ENCODE data around the gene SGSM2. TPM values are rescaled to one million over a fixed set of nuclear protein-coding genes. Genes with fewer than 3 reads are reported as not detected.
"Not testable (repeated sequence)": the region's sequence is repeated elsewhere in the genome, so short reads cannot be mapped to it uniquely, and the experiment has no call there.

Gene SGSM2
- total and polyA plus RNA-seq, 9 donors = 9.3 to 50.6 (median 42.4) TPM

GRCh38 chr17:2303204-2304188, 33.8 kb upstream of the SGSM2 start, which contains the start of the genes SMG6 and SRR:
Gene SMG6 (minus strand): TSS chr17:2303785. CDS start chr17:2303720, 65 bp downstream.
Gene SRR (plus strand): TSS chr17:2303950. CDS start chr17:2315561, 11,611 bp downstream.
- peaks cover 7% of the 10 kb centered on the region for H3K4me1 ChIP-seq (ENCODE audit: insufficient read depth)

GRCh38 chr17:2304931-2305330, 32.4 kb upstream of the SGSM2 start:
- H3K4me3 ChIP-seq = no peak overlapping the region
- H3K9me3 ChIP-seq = no peaks in the 10 kb centered on the region
- no peaks in the 10 kb centered on the region for H3K27me3 ChIP-seq
- intact Hi-C loops (cut with DNase I) = loop anchor here in 1 of 4 donors (5.0 kb wide), 1 partner anchor 1423 kb away; no protein-coding TSS in a partner anchor
- H3K4me1 ChIP-seq (ENCODE audit: insufficient read depth) = peaks cover 7% of the 10 kb centered on the region
- H3K36me3 ChIP-seq = no peaks in the 10 kb centered on the region
- no peak overlapping the region for H3K27ac ChIP-seq
- DNase-seq = no peak
- TF ChIP-seq EP300 (IDR thresholded peaks at IDR 0.05) (no peak), CTCF (IDR thresholded peaks at IDR 0.05) (no peak)
- WGBS, 3 donors = 93 to 96% (median 95%) methylated on average over 4 of the region's 4 CpGs

More at GRCh38 chr17:2303204-2304188, 33.8 kb upstream of the SGSM2 start, which contains the start of the genes SMG6 and SRR:
- intact Hi-C loops (cut with DNase I) = no loop called here
- WGBS, 3 donors = 0% methylated on average over 39 to 107 of the region's 108 CpGs
- TF ChIP-seq POLR2A (IDR thresholded peaks at IDR 0.05) = peak; percentile 49
- no peak for TF ChIP-seq EP300 (IDR thresholded peaks at IDR 0.05)
- peak within 1 kb of the TSS; percentile 70 to 80 for H3K27ac ChIP-seq
- peak; percentile 91 to 95 (median 93) for DNase-seq
- no peaks in the 10 kb centered on the region for H3K36me3 ChIP-seq
- H3K4me3 ChIP-seq = peak within 1 kb of the TSS; percentile 79
- H3K27me3 ChIP-seq = no peaks in the 10 kb centered on the region
- no peaks in the 10 kb centered on the region for H3K9me3 ChIP-seq

- no peak overlapping the region for H3K27ac ChIP-seq
- DNase-seq = peak in 1 of 5 donors; percentile 55
- H3K27me3 ChIP-seq = no peaks in the 10 kb centered on the region
- no peaks in the 10 kb centered on the region for H3K4me1 ChIP-seq (ENCODE audit: insufficient read depth)
- no peaks in the 10 kb centered on the region for H3K9me3 ChIP-seq
- 54 to 59% (median 55%) methylated on average over 6 of the region's 6 CpGs for WGBS, 3 donors
- intact Hi-C loops (cut with DNase I) = loop anchor here in 1 of 4 donors (5.0 kb wide), 1 partner anchor 1427 kb away; no protein-coding TSS in a partner anchor
- TF ChIP-seq POLR2A (IDR thresholded peaks at IDR 0.05) (no peak), CTCF (IDR thresholded peaks at IDR 0.05) (no peak), EP300 (IDR thresholded peaks at IDR 0.05) (no peak)
- H3K4me3 ChIP-seq = no peak overlapping the region
- no peaks in the 10 kb centered on the region for H3K36me3 ChIP-seq
Observed at GRCh38 chr17:2309338-2310154, 27.8 kb upstream of the SGSM2 start.

GRCh38 chr17:2312736-2313135, 24.6 kb upstream of the SGSM2 start:
- Histone ChIP-seq H3K4me3 (no peak overlapping the region), H3K36me3 (no peaks in the 10 kb centered on the region), H3K27me3 (no peaks in the 10 kb centered on the region), H3K27ac (no peak overlapping the region), H3K9me3 (no peaks in the 10 kb centered on the region), H3K4me1 (ENCODE audit: insufficient read depth) (no peaks in the 10 kb centered on the region)
- WGBS, 3 donors = 20 to 32% (median 25%) methylated on average over 5 of the region's 5 CpGs
- intact Hi-C loops (cut with DNase I) = no loop called here
- DNase-seq = no peak
- TF ChIP-seq CTCF (IDR thresholded peaks at IDR 0.05) (no peak), EP300 (IDR thresholded peaks at IDR 0.05) (no peak), POLR2A (IDR thresholded peaks at IDR 0.05) (no peak)

GRCh38 chr17:2316916-2317205, 20.4 kb upstream of the SGSM2 start:
- H3K27me3 ChIP-seq; intact Hi-C loops (cut with DNase I); H3K9me3 ChIP-seq; H3K36me3 ChIP-seq; H3K4me3 ChIP-seq; H3K4me1 ChIP-seq (ENCODE audit: insufficient read depth); DNase-seq; H3K27ac ChIP-seq: not testable (repeated sequence)
- WGBS, 3 donors = 87 to 94% (median 88%) methylated on average over 7 of the region's 7 CpGs
